IMR-90 (cell line): Measurements from ENCODE around the gene SRC. TPM values are rescaled to one million over a fixed set of nuclear protein-coding genes. Genes with fewer than 3 reads are reported as not detected.
A peak's percentile ranks its signal among the peaks of the same experiment; 100 is the strongest.

Source experiments
- ATAC-seq: fragments of 200-7000 bp; cut with Tn5 transposase; 2 replicates; pipeline ENCODE4 v1.9.1; 2020; ENCODE audit warnings: low read depth, mild to moderate bottlenecking, moderate library complexity
- BruUV-seq: library from RNA; stranded (reverse); fragments of 400-500 nt; replicated peaks from 2 replicates; lab custom pipeline; 2021; lab: Mats Ljungman, UMichigan
- CTCF ChIA-PET: fragments of 300-600 bp; formaldehyde crosslinking; extraction: SDS; loops from one replicate; lab custom pipeline; 2021; ENCODE audit warnings: antibody characterized with exemption; lab: Yijun Ruan, JAX
- POLR2A ChIA-PET: fragments of 300-600 bp; sonication (Branson Sonifier 250); formaldehyde crosslinking; loops from one replicate; lab custom pipeline; 2022; ENCODE audit warnings: antibody characterized with exemption; ENCODE audit not compliant: unreplicated experiment; lab: Charles Lee
- DNase-seq: peaks from one replicate; pipeline ENCODE4 v3.0.0; 2013
- H2AFZ ChIP-seq: replicated peaks from 2 replicates; pipeline ENCODE3; 2013; ENCODE audit warnings: low read length, mild to moderate bottlenecking; ENCODE audit not compliant: poor library complexity
- H2AK5ac ChIP-seq: 2 replicates; pipeline ENCODE4 v1.6.1; 2013; ENCODE audit warnings: low read depth, low read length, inconsistent platforms
- H2AK9ac ChIP-seq: replicated peaks from 2 replicates; pipeline ENCODE3; 2013; ENCODE audit warnings: mild to moderate bottlenecking, low read depth, low read length, moderate library complexity; ENCODE audit not compliant: poor library complexity
- H2BK120ac ChIP-seq: 2 replicates; pipeline ENCODE4 v1.6.1; 2013; ENCODE audit warnings: low read depth, low read length, inconsistent platforms
- H2BK15ac ChIP-seq: 3 replicates; pipeline ENCODE4 v1.6.1; 2013; ENCODE audit warnings: low read depth, low read length, inconsistent platforms
- H2BK20ac ChIP-seq: 2 replicates; pipeline ENCODE4 v1.6.1; 2013; ENCODE audit warnings: low read depth, mild to moderate bottlenecking, inconsistent platforms, low read length, moderate library complexity
- H2BK5ac ChIP-seq: 2 replicates; pipeline ENCODE4 v1.6.1; 2013; ENCODE audit warnings: mild to moderate bottlenecking, low read depth, low read length, inconsistent platforms; ENCODE audit not compliant: poor library complexity, severe bottlenecking
- H3K14ac ChIP-seq: replicated peaks from 2 replicates; pipeline ENCODE4 v1.6.1; 2013; ENCODE audit warnings: low read depth, low read length, inconsistent platforms
- H3K18ac ChIP-seq: 2 replicates; pipeline ENCODE4 v1.6.1; 2013; ENCODE audit warnings: low read depth, low read length, control low read depth
- H3K23ac ChIP-seq: 2 replicates; pipeline ENCODE4 v1.6.1; 2013; ENCODE audit warnings: low read depth, low read length, inconsistent platforms
- H3K27ac ChIP-seq: 2 replicates; pipeline ENCODE4 v1.5.1; 2013; ENCODE audit warnings: mild to moderate bottlenecking, control low read depth, low read length; ENCODE audit not compliant: insufficient read depth
- H3K27me3 ChIP-seq: 2 replicates; pipeline ENCODE4 v1.6.1; 2013; ENCODE audit warnings: low read length; ENCODE audit not compliant: control insufficient read depth, insufficient read depth
- H3K36me3 ChIP-seq: 2 replicates; pipeline ENCODE4 v1.6.1; 2013; ENCODE audit warnings: low read length, mixed read lengths; ENCODE audit not compliant: control insufficient read depth, insufficient read depth
- H3K4ac ChIP-seq: 2 replicates; pipeline ENCODE4 v1.6.1; 2013; ENCODE audit warnings: low read depth, low read length, inconsistent platforms
- H3K4me1 ChIP-seq: 2 replicates; pipeline ENCODE4 v1.6.1; 2013; ENCODE audit warnings: low read length, mixed read lengths; ENCODE audit not compliant: control insufficient read depth, insufficient read depth
- H3K4me2 ChIP-seq: 2 replicates; pipeline ENCODE4 v1.6.1; 2013; ENCODE audit warnings: low read depth, mild to moderate bottlenecking, control low read depth, low read length, moderate library complexity
- H3K4me3 ChIP-seq: 2 replicates; pipeline ENCODE4 v1.5.1; 2013; ENCODE audit warnings: low read depth, mild to moderate bottlenecking, control low read depth, low read length, moderate library complexity; ENCODE audit not compliant: insufficient read depth
- H3K56ac ChIP-seq: 2 replicates; pipeline ENCODE4 v1.6.1; 2013; ENCODE audit warnings: low read length, inconsistent platforms; ENCODE audit not compliant: insufficient read depth; ENCODE audit errors: extremely low read depth
- H3K79me1 ChIP-seq, 2 experiments: 2 replicates each; pipeline ENCODE4 v1.6.1; 2013; ENCODE audit warnings: low read length in 2 of 2, inconsistent platforms in 1 of 2, low read depth in 1 of 2
- H3K9ac ChIP-seq: 2 replicates; pipeline ENCODE4 v1.6.1; 2013; ENCODE audit warnings: low read depth, low read length, control low read depth
- H3K9me1 ChIP-seq: 2 replicates; pipeline ENCODE4 v1.6.1; 2013; ENCODE audit warnings: low read length, inconsistent platforms; ENCODE audit not compliant: insufficient read depth
- H3K9me3 ChIP-seq: 2 replicates; pipeline ENCODE4 v1.6.1; 2013; ENCODE audit warnings: low read length; ENCODE audit not compliant: control insufficient read depth, insufficient read depth
- H4K20me1 ChIP-seq: 2 replicates; pipeline ENCODE4 v1.6.1; 2013; ENCODE audit warnings: low read length, inconsistent platforms; ENCODE audit not compliant: insufficient read depth
- H4K5ac ChIP-seq: 2 replicates; pipeline ENCODE4 v1.6.1; 2013; ENCODE audit warnings: mild to moderate bottlenecking, low read depth, low read length, control low read depth
- H4K8ac ChIP-seq, 2 experiments: 2 replicates each; pipeline ENCODE4 v1.6.1; 2013; ENCODE audit warnings: low read depth in 2 of 2, low read length in 2 of 2, control low read depth in 1 of 2, inconsistent platforms in 1 of 2
- H4K91ac ChIP-seq: 2 replicates; pipeline ENCODE4 v1.6.1; 2013; ENCODE audit warnings: low read depth, low read length, inconsistent platforms; ENCODE audit not compliant: insufficient read depth
- BHLHE40 ChIP-seq: fragments of 150-350 bp; IDR thresholded peaks from 2 replicates; pipeline ENCODE4 v1.6.1; 2016; ENCODE audit warnings: mild to moderate bottlenecking, low read depth, low read length
- ELK1 ChIP-seq: fragments of 150-350 bp; IDR thresholded peaks from 2 replicates; pipeline ENCODE4 v1.6.1; 2016; ENCODE audit warnings: low read depth, mild to moderate bottlenecking, low read length, moderate library complexity, borderline replicate concordance
- RAD21 ChIP-seq: IDR thresholded peaks from 2 replicates; pipeline ENCODE4 v1.6.1; 2012; ENCODE audit warnings: low read length, improper control_type of control experiment
- SMC3 ChIP-seq: fragments of 150-350 bp; IDR thresholded peaks from 2 replicates; pipeline ENCODE4 v1.6.1; 2016; ENCODE audit warnings: low read depth, mild to moderate bottlenecking, antibody characterized with exemption, low read length, moderate library complexity
- WGBS, 2 experiments: methylation state at CpG; one replicate each; pipeline versions ENCODE4 v1.1.5 to v1.1.7; 2013; ENCODE audit warnings: missing lambda C conversion rate in 2 of 2; ENCODE audit not compliant: insufficient read length in 1 of 2; ENCODE audit errors: extremely low coverage in 2 of 2; 5-methylcytosine and 5-hydroxymethylcytosine counted together
- dilution Hi-C: fragments of 300-500 bp; cut with HindIII; formaldehyde crosslinking; loops from one replicate; pipeline ENCODE4 v1.14.3; 2018; ENCODE audit warnings: low sequenced_read_pairs; ENCODE audit not compliant: unreplicated experiment
- in situ Hi-C: fragments of 300-500 bp; cut with MboI; formaldehyde crosslinking; loops from 3 replicates; pipeline ENCODE4 v1.14.3; 2019; ENCODE audit warnings: low sequenced_read_pairs, inconsistent platforms, mixed read lengths
- intact Hi-C: fragments of 100-400 bp; cut with micrococcal nuclease; formaldehyde crosslinking; loops from 2 replicates; pipeline ENCODE4 v1.10.0; 2022
- polyA plus RNA-seq, 3 experiments: library from polyadenylated mRNA; depleted of rRNA; stranded (reverse); fragments of >200 nt; gene quantifications; 2 replicates each; pipeline ENCODE4 v1.2.3, GENCODE V29; 2012; ENCODE audit warnings: low replicate concordance in 1 of 3
- total RNA-seq: library from RNA; depleted of rRNA; stranded (reverse); fragments of >200 nt; gene quantifications from 2 replicates; pipeline ENCODE4 v1.2.3, GENCODE V29; 2012
- TF ChIP-seq, protein P1 (sequence below): conservative IDR thresholded peaks from 2 replicates; pipeline ENCODE4 v1.5.1; 2012; ENCODE audit warnings: mild to moderate bottlenecking, low read depth, low read length, improper control_type of control experiment

SRC gene
- total and polyA plus RNA-seq, 2 of the 4 experiments (the other 2 are of a cell fraction): 7.0 to 24.2 TPM

GRCh38 chr20:37408302-37409193 is 62.6 kb downstream of the SRC start:
- CTCF ChIA-PET: no interaction called here
- intact Hi-C loops: loop anchor here (5.0 kb wide), 1 partner anchor 119 kb away; the partner anchor contains the start of gene BLCAP
- H2BK15ac ChIP-seq: no peak overlapping the region
- no peak overlapping the region for H2AFZ ChIP-seq
- no peak overlapping the region for H2BK120ac ChIP-seq
- H4K20me1 ChIP-seq: no peaks in the 10 kb centered on the region; the same call in 1 of the 2 replicates
- H4K91ac ChIP-seq: no peak overlapping the region
- TF ChIP-seq RAD21 (no peak), ELK1 (no peak), BHLHE40 (no peak), SMC3 (no peak)
- TF ChIP-seq, protein P1, sequence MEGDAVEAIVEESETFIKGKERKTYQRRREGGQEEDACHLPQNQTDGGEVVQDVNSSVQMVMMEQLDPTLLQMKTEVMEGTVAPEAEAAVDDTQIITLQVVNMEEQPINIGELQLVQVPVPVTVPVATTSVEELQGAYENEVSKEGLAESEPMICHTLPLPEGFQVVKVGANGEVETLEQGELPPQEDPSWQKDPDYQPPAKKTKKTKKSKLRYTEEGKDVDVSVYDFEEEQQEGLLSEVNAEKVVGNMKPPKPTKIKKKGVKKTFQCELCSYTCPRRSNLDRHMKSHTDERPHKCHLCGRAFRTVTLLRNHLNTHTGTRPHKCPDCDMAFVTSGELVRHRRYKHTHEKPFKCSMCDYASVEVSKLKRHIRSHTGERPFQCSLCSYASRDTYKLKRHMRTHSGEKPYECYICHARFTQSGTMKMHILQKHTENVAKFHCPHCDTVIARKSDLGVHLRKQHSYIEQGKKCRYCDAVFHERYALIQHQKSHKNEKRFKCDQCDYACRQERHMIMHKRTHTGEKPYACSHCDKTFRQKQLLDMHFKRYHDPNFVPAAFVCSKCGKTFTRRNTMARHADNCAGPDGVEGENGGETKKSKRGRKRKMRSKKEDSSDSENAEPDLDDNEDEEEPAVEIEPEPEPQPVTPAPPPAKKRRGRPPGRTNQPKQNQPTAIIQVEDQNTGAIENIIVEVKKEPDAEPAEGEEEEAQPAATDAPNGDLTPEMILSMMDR: no peak
- no TSS peak for BruUV-seq
- peaks cover 29% of the 10 kb centered on the region for H3K27me3 ChIP-seq
- dilution Hi-C loops: no loop called here
- H3K18ac ChIP-seq: no peak overlapping the region
- H2AK9ac ChIP-seq: no peak overlapping the region
- in situ Hi-C loops: loop anchor here (5.0 kb wide), 1 partner anchor 104 kb away; no protein-coding TSS in a partner anchor
- H2BK5ac ChIP-seq: no peak overlapping the region
- no peak overlapping the region for H4K5ac ChIP-seq
- H3K9me1 ChIP-seq: peaks cover 13% of the 10 kb centered on the region
- no peak overlapping the region for H3K9ac ChIP-seq
- POLR2A ChIA-PET: no interaction called here
- peaks cover 2% of the 10 kb centered on the region; the same call in 1 of the 2 replicates for H3K4me1 ChIP-seq
- no peak overlapping the region for H4K8ac ChIP-seq
- H3K23ac ChIP-seq: peak overlapping the region; percentile 16; the same call in 1 of the 2 replicates
- no peak overlapping the region for H3K4ac ChIP-seq
- no peak overlapping the region for H2AK5ac ChIP-seq
- no peak overlapping the region for H3K27ac ChIP-seq
- H3K4me3 ChIP-seq: no peak overlapping the region
- H3K9me3 ChIP-seq: no peaks in the 10 kb centered on the region
- ATAC-seq (no peak), DNase-seq (no peak)
- WGBS, 2 experiments: 37% methylated on average over 2 of the region's 23 CpGs; no CpG with 5 or more reads in 1 of the 2 experiments
- H3K56ac ChIP-seq: no peak overlapping the region
- no peak overlapping the region for H3K4me2 ChIP-seq
- no peak overlapping the region for H2BK20ac ChIP-seq
- H3K79me1 ChIP-seq: no peaks in the 10 kb centered on the region
- H3K36me3 ChIP-seq: peaks cover 5% of the 10 kb centered on the region; the same call in 1 of the 2 replicates
- H3K14ac ChIP-seq: no peak overlapping the region
